GM19467 (cell line): ENCODE results near the gene PAQR9.

Experiments
- ATAC-seq: cut with Tn5 transposase; IDR thresholded peaks from one replicate; pipeline ENCODE4 v1.9.1; 2021; ENCODE audit warnings: mild to moderate bottlenecking, moderate library complexity; ENCODE audit not compliant: unreplicated experiment

PAQR9 gene

GRCh38 chr3:142982038-142982773, 18.7 kb upstream of the PAQR9 start:
- no peak for ATAC-seq

DNA sequence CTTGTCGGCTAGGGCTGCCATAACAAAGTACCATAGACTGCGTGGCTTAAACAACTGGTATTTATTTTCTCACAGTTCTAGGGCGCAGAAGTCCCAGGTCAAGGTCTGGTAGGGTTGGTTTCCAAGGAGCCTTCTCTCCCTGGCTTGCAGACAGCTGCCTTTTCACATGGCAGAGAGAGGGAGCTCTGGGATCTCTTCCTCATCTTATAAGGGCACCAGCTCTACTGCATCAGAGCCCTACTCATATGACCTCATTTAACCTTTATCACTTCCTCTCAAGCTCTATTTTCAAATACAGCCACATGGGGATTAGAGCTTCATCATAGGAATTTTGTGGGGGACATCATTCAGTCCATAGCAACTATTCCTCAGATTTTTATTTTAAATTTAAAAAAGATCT, 17.6 kb upstream of the PAQR9 start:
- no peak for ATAC-seq

DNA sequence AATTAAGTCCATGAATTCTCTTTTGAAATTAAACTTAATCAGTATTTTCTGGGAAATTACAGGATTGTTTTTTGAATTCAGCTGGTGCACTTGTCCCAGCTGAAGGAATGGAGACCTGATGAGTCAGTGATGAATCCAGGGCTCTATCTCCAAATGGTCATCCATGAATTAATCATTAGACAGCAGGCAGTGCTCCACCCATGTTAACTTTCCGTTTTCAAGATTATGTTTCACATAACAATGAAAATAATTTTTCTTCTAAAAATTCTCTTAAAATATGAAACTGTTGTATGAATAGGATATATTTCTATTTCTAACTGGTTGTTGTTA, 13.9 kb upstream of the PAQR9 start:
- ATAC-seq: no peak

GRCh38 chr3:142976621-142977398, 13.3 kb upstream of the PAQR9 start:
- no peak for ATAC-seq

DNA sequence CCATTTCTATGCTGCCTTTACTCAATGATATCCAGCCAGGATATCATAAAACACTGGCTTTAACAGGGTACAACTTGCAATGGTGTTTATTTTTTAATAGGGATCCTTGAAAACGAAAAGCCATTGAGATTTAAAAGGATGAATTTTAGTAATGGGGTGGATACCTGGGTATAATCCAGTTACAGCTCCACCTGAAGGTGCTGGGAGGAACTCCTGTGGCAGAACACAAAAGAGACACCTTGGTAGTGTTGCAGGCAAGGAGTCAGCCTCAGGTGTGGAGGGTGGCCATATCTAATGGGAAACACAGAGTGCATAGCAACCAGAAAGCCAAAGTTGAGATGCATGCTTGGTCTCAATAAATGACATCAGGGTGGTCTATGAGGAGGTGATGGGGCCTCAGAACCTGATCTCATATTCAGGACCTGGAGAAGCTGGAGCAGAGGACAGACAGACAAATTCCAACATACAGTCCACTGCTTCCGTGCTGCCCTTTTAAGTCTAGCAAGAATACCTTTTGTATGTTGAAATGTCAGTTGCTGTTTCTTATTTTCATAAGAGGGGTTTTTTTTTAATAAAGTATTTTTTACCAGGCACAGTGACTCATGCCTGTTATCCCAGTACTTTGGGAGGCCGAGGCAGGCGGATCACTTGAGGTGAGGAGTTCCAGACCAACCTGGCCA, 12.0 kb upstream of the PAQR9 start:
- no peak for ATAC-seq

DNA sequence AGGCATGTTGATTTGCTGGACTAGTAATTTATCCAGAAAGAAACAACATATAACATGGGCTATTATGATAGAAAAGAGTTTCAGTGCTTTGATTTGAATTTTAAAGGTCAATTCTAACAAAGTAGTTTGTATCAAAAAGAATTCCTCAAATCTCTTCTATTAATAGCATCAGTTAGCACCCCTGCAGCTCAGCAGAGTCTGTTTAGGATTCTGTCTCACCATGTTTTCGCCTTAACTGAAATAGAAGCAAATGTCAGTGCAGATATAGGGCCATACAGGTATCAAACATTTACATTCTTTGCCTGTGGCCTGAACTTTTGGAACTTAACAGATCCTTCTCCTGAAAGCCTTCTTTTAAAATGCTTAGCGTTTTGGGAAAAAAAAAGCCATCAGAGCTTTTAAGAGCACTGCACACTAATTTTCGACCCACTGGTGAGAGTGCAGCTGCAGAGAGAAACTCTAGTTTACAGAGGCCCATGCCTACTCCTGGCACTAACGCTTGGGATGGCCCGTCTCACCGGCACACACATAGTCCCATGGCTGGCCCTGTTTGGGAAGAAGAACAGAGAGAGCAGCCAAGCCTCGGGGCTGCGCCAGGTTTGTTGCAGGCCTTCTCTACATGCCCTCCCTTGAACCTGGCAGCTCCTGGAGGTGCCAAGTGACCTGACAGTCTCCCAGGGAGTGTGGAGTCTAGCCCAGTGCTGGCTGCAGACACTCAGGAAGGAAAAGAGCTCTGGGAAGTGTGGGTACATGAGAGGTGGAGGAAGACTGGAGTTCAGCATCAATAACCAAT, 9.9 kb upstream of the PAQR9 start:
- no peak for ATAC-seq

- no peak for ATAC-seq
These were observed 8.7 kb upstream of the PAQR9 start for GRCh38 chr3:142972092-142972753.

DNA sequence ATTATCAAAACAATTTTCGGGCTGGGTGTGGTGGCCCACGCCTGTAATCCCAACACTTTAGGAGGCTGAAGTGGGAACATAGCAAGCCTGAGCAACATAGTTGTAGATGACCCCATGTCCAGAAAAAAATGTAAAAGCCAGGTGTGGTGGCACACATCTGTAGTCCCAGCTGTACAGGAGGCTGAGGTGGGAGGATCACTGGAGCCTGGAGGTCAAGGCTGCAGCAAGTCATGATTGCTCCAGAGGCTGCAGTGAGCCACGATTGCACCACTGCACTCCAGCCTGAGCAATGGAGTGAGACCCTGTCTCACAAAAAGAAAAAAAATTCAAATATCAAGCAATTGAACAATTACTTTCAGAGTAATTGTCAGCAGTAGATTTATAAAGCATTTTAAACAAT, 8.0 kb upstream of the PAQR9 start:
- no peak for ATAC-seq

DNA sequence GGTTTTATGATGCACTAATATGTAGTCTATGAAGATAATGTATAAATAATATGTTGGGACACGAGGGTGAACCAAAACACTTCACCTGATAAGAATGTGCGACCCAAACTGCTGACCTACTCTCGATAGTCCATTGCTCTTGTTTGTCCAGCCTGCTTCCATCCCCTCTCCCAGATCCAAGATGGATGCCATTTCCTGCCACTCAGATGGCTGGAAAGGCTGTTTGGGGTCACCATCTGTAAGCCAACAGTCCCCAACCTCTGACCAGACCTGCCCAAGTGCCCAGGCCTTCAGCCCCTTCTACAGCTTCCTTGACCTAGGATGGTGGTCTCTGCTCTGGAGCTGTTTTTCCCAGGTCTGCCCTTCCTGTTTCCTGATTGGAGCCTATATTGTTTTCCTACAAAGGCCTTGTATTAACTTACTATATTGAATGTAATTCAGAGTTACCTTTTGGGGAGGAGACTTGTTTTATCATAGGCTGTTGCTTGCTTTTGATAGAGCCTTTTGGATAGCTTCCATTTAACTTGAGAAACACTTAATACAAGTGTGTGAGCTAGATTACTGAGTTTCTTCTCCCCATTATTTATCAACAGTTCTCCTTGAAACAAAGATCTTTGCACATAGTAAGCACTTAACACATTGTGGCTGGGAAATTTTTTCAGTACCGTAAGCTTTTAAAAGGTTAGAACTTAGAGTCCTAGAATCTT, 5.0 kb upstream of the PAQR9 start:
- no peak for ATAC-seq

- ATAC-seq: no peak
These were observed 3.3 kb upstream of the PAQR9 start for GRCh38 chr3:142966808-142967207.

DNA sequence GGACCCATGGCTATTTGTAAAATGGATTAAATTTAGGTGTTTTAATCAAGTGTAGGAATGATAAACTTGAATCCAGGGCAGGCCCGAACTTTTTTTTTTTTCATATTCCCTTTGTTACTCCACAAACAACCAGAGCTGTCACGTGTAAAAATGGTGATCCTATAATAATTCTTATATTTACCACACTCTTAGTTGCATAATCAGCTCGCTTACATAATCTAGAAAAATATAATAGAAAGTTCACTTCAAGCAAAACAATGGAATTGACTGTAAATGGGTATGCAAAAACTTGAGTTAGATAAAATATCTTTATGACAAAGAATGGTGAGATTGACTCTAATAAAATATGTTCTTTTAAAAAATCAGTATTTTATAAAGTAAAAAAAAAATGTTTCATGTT, 2.1 kb upstream of the PAQR9 start:
- no peak for ATAC-seq

- ATAC-seq: peak; percentile 33
These were observed 299 bp downstream of the PAQR9 start for GRCh38 chr3:142963234-142963515.

GRCh38 chr3:142962520-142963233, 797 bp downstream of the PAQR9 start:
- ATAC-seq: peak; percentile 5

DNA sequence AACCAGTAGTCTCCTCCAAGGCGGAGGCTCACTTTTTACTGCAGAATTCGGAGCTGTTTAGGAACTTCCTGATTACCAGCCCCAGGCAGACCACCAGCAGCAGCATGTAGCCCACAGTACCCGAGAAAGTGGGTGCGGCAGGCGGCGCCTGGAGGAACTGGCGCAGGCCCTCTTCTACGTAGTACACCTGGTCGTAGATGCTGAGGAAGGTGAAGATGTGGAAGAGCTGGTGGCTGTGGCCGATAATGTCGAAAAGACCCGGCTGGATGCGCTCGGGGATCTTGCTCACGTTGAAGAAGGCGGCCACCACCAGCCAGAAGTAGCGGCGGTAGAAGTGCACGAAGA, 1.3 kb downstream of the PAQR9 start:
- ATAC-seq: no peak

- no peak for ATAC-seq
These were observed 1.9 kb downstream of the PAQR9 start for GRCh38 chr3:142961539-142961938.

GRCh38 chr3:142960322-142960850, 3.1 kb downstream of the PAQR9 start:
- no peak for ATAC-seq

GRCh38 chr3:142958707-142959106, 4.8 kb downstream of the PAQR9 start:
- no peak for ATAC-seq

GRCh38 chr3:142953443-142953842, 10.0 kb downstream of the PAQR9 start:
- no peak for ATAC-seq
